Sigmoid colon (tissue), 7 donors: ENCODE data around the gene MMP25. TPM values are rescaled to one million over a fixed set of nuclear protein-coding genes. Genes with fewer than 3 reads are reported as not detected.

ENCODE experiments used
- DNase-seq: peaks from one replicate; pipeline ENCODE4 v3.0.0-alpha.2; 2019
- H3K27ac ChIP-seq, 4 donors: fragments of 200-600 bp; sonication (generic); one replicate each; pipeline ENCODE4 v1.5.1; 2016 to 2019; ENCODE audit warnings: mild to moderate bottlenecking in 1 of 4
- H3K27me3 ChIP-seq, 3 donors: fragments of 200-600 bp; sonication (generic); one replicate each; pipeline ENCODE4 v1.5.1; 2019; ENCODE audit warnings: mild to moderate bottlenecking in 1 of 3
- H3K36me3 ChIP-seq, 4 donors: fragments of 200-600 bp; sonication (generic); one replicate each; pipeline ENCODE4 v1.5.1; 2016 to 2019
- H3K4me1 ChIP-seq, 4 donors: fragments of 200-600 bp; sonication (generic); one replicate each; pipeline ENCODE4 v1.5.1; 2017 to 2019
- H3K4me3 ChIP-seq, 4 donors: fragments of 200-600 bp; sonication (generic); one replicate each; pipeline ENCODE4 v1.5.1; 2017 to 2019; ENCODE audit warnings: mild to moderate bottlenecking in 2 of 4, moderate library complexity in 1 of 4
- H3K9me3 ChIP-seq, 4 donors: fragments of 200-600 bp in 3 of 4; sonication (generic) in 3 of 4; one replicate each; pipeline versions ENCODE4 v1.5.1 to v1.6.1; 2013 to 2019
- CTCF ChIP-seq, 4 experiments: fragments of 450-650 bp in 3 of 4; fragments of 200-600 bp in 1 of 4; IDR thresholded peaks; one replicate each; pipeline ENCODE4 v1.5.1; 2016 to 2019; ENCODE audit warnings: antibody characterized with exemption in 4 of 4, mild to moderate bottlenecking in 3 of 4, moderate library complexity in 2 of 4
- EP300 ChIP-seq, 4 donors: sonication (generic); formaldehyde crosslinking; IDR thresholded peaks; one replicate each; pipeline ENCODE4 v1.6.1; 2017; ENCODE audit warnings: antibody characterized with exemption in 4 of 4
- POLR2A ChIP-seq, 2 donors: fragments of 450-650 bp; IDR thresholded peaks; one replicate each; pipeline ENCODE4 v1.6.1; 2016; ENCODE audit warnings: antibody characterized with exemption in 2 of 2, mild to moderate bottlenecking in 2 of 2, moderate library complexity in 2 of 2
- POLR2AphosphoS5 ChIP-seq, 4 donors: sonication (generic); formaldehyde crosslinking; IDR thresholded peaks; one replicate each; pipeline ENCODE4 v1.6.1; 2017; ENCODE audit warnings: antibody characterized with exemption in 4 of 4
- WGBS, 2 donors: extraction: QIAGEN DNeasy Blood & Tissue Kit; methylation state at CpG; one replicate each; pipeline ENCODE4 v1.1.7; 2013; 5-methylcytosine and 5-hydroxymethylcytosine counted together
- intact Hi-C: fragments of 100-400 bp; cut with DNase I; formaldehyde crosslinking; loops from one replicate; pipeline ENCODE4 v1.15.1; 2023
- polyA plus RNA-seq, 3 donors: library from polyadenylated mRNA; stranded (reverse); fragments of 200-250 nt; gene quantifications; one replicate each; pipeline ENCODE4 v1.2.3, GENCODE V29; 2013
- total RNA-seq, 4 donors: library from RNA; depleted of rRNA; stranded (reverse); fragments of >200 nt; gene quantifications; one replicate each; pipeline ENCODE4 v1.1.0, GENCODE V29; 2016
- donor health status: healthy with polysubstance abuse.
- donor health status: Bipolar disorder and iron deficiency.
- donor health status: healthy.

The MMP25 gene
- total and polyA plus RNA-seq, 7 donors = under 0.01 to 3.7 (median 1.1) TPM; not detected in 1

DNA sequence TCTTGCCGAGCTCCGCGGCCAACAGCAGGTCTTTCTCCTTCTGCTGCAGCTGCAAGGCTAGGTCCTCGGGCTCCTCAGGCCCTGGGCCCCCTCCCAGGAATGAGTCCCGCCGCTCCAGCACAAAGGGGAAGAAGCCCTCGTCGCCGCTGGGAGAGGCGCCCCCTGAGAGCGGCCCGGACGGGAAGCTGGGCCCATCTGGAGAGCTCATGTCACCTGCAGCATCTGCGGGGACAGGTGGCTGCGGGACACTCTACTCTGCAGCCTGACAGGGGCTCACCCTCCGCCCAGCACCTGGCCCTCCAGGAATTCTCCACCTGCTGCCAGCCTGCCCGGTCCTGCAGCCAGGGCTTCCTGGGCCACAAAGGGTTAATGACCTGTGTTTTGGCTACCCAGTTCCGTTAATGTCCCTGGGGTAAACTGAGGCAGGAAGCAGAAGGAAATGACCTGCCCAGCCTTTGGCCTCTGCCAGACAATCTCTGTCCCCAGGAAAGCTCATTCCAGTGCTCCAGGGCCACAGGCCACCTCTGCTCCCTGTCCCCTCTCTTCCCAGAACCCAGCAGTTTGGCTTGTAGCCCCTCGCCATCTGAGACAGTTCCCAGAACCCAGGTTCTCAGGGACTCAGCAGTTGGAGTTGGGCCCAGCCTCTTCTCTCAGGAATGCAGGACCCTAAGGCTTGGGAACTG lies 10.9 kb upstream of the MMP25 start:
- intact Hi-C loops = no loop called here
- Histone ChIP-seq H3K27me3 (peaks cover 45 to 100% (median 86%) of the 10 kb centered on the region in 3 donors), H3K27ac (no peak overlapping the region)

DNA sequence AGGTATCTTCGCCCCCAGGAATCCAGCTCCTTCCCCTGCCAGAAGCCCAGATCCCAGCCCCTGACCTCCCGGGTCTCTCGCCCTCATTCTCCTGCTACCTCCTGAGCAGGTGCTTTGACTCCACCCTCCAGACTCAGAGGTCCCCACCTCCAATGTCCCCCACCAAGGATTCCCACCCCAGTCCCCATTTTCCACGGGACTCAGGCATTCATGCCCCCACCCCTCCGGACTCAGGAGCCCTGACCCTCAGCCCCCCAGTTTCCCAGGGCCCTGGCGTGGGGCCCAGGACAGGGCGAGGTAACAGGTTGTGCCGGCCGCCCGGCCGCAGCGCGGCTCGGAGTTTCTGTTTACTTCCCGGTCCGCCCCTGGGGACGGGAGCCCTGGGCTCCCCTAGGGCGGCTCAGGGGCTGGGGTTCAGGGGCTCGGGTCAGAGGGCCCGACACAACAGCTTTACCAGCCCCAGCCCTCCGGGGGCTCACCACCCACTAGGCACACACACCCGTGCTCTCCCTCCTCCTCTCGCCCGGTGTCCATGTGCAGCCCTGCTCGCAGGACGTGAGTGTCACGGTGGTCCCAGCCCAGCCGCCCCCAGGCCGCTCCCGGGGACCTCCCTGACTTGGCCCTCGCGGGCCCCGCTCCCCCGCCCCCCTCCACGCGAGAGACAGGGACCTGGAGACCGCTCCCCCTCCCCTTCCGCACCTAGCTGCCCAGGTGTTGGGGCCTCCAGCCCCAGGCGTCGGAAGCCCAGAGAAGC lies 10.2 kb upstream of the MMP25 start:
- WGBS, 2 donors = 2 to 3% methylated on average over 40 of the region's 40 CpGs
- no peak for TF ChIP-seq POLR2A (IDR thresholded peaks at IDR 0.05)
- no peak for TF ChIP-seq POLR2AphosphoS5 (IDR thresholded peaks at IDR 0.05)
- no peak for TF ChIP-seq EP300 (IDR thresholded peaks at IDR 0.05)
- TF ChIP-seq CTCF (IDR thresholded peaks at IDR 0.05) = no peak
- peaks cover 38 to 100% (median 79%) of the 10 kb centered on the region in 3 donors for H3K27me3 ChIP-seq
- intact Hi-C loops = no loop called here
- H3K4me3 ChIP-seq = peak overlapping the region in 2 of 4 donors; percentile 1 to 20
- no peak for DNase-seq
- H3K4me1 ChIP-seq = peaks cover 0 to 11% (median 7%) of the 10 kb centered on the region in 4 donors
- H3K27ac ChIP-seq = peak overlapping the region in 1 of 4 donors; percentile 18
- no peaks in the 10 kb centered on the region for H3K9me3 ChIP-seq
- no peaks in the 10 kb centered on the region for H3K36me3 ChIP-seq

More for the DNA sequence above, 10.9 kb upstream of the MMP25 start:
- TF ChIP-seq POLR2A (IDR thresholded peaks at IDR 0.05) = no peak
- TF ChIP-seq EP300 (IDR thresholded peaks at IDR 0.05) = no peak
- TF ChIP-seq CTCF (IDR thresholded peaks at IDR 0.05) = no peak
- TF ChIP-seq POLR2AphosphoS5 (IDR thresholded peaks at IDR 0.05) = no peak
- Histone ChIP-seq H3K36me3 (no peaks in the 10 kb centered on the region), H3K9me3 (no peaks in the 10 kb centered on the region), H3K4me3 (no peak overlapping the region), H3K4me1 (peaks cover 0 to 11% (median 7%) of the 10 kb centered on the region in 4 donors)
- 39 to 68% methylated on average over 19 of the region's 19 CpGs for WGBS, 2 donors
- DNase-seq = no peak

- Histone ChIP-seq H3K9me3 (no peaks in the 10 kb centered on the region), H3K4me3 (peak within 1 kb of the TSS in 2 of 4 donors; percentile 1 to 20), H3K27me3 (peaks cover 34 to 100% (median 74%) of the 10 kb centered on the region in 3 donors), H3K36me3 (no peaks in the 10 kb centered on the region), H3K27ac (peak within 1 kb of the TSS in 1 of 4 donors; percentile 18), H3K4me1 (peaks cover 0 to 11% (median 7%) of the 10 kb centered on the region in 4 donors)
- no peak for DNase-seq
- 2 to 6% methylated on average over 44 of the region's 44 CpGs for WGBS, 2 donors
- TF ChIP-seq POLR2AphosphoS5 (IDR thresholded peaks at IDR 0.05) = no peak
- no peak for TF ChIP-seq CTCF (IDR thresholded peaks at IDR 0.05)
- TF ChIP-seq EP300 (IDR thresholded peaks at IDR 0.05) = no peak
- no peak for TF ChIP-seq POLR2A (IDR thresholded peaks at IDR 0.05)
- intact Hi-C loops = no loop called here
Observed at GRCh38 chr16:3036726-3037315, 9.5 kb upstream of the MMP25 start, which contains the start of gene BICDL2. BICDL2 (minus strand) TSS chr16:3036944; CDS start chr16:3035496, 1,448 bp downstream.

GRCh38 chr16:3038256-3038655 lies 8.1 kb upstream of the MMP25 start:
- DNase-seq = no peak
- TF ChIP-seq POLR2A (IDR thresholded peaks at IDR 0.05) (no peak), EP300 (IDR thresholded peaks at IDR 0.05) (no peak), POLR2AphosphoS5 (IDR thresholded peaks at IDR 0.05) (no peak), CTCF (IDR thresholded peaks at IDR 0.05) (no peak)
- 13 to 38% methylated on average over 11 of the region's 11 CpGs for WGBS, 2 donors
- Histone ChIP-seq H3K4me1 (peaks cover 0 to 11% (median 7%) of the 10 kb centered on the region in 4 donors), H3K4me3 (no peak overlapping the region), H3K27ac (no peak overlapping the region), H3K27me3 (peaks cover 38 to 98% (median 68%) of the 10 kb centered on the region in 3 donors), H3K9me3 (no peaks in the 10 kb centered on the region), H3K36me3 (no peaks in the 10 kb centered on the region)
- intact Hi-C loops = no loop called here
